K562 (cell line): ENCODE measurements around the gene CCDC27. TPM values are rescaled to one million over a fixed set of nuclear protein-coding genes. Genes with fewer than 3 reads are reported as not detected.

Source experiments
- BRF1 ChIP-seq: IDR thresholded peaks from 3 replicates; pipeline ENCODE4 v1.6.1; 2011; ENCODE audit warnings: borderline replicate concordance, mild to moderate bottlenecking; ENCODE audit not compliant: insufficient read length; ENCODE audit errors: extremely low read depth
- CCAR2 ChIP-seq: fragments of 200-400 bp; formaldehyde crosslinking; IDR thresholded peaks from 2 replicates; pipeline ENCODE4 v1.6.1; 2017; ENCODE audit warnings: mild to moderate bottlenecking, low read depth, low read length
- CREB3L1 ChIP-seq: fragments of 450-650 bp; IDR thresholded peaks from 2 replicates; pipeline ENCODE4 v1.6.1; 2014; ENCODE audit warnings: low read depth, mild to moderate bottlenecking, moderate library complexity, borderline replicate concordance
- EP300 ChIP-seq: IDR thresholded peaks from 2 replicates; pipeline ENCODE4 v1.6.1; 2012; ENCODE audit warnings: low read length, improper control_type of control experiment
- NFRKB ChIP-seq: fragments of 450-650 bp; IDR thresholded peaks from 2 replicates; pipeline ENCODE4 v1.6.1; 2016; ENCODE audit warnings: low read depth
- RBM25 ChIP-seq: fragments of 200-400 bp; formaldehyde crosslinking; IDR thresholded peaks from 2 replicates; pipeline ENCODE4 v1.6.1; 2018; ENCODE audit warnings: low read length, low read depth, moderate library complexity; ENCODE audit not compliant: severe bottlenecking
- SAFB2 ChIP-seq: fragments of 200-400 bp; formaldehyde crosslinking; IDR thresholded peaks from 2 replicates; pipeline ENCODE4 v1.6.1; 2018; ENCODE audit warnings: borderline replicate concordance, low read length, low read depth, moderate library complexity; ENCODE audit not compliant: severe bottlenecking
- SFPQ ChIP-seq: fragments of 200-400 bp; formaldehyde crosslinking; IDR thresholded peaks from 2 replicates; pipeline ENCODE4 v1.6.1; 2017; ENCODE audit warnings: mild to moderate bottlenecking, low read depth, low read length, moderate library complexity
- TCF7L2 ChIP-seq: fragments of 150-350 bp; IDR thresholded peaks from 2 replicates; pipeline ENCODE4 v1.6.1; 2016; ENCODE audit warnings: low read depth, mild to moderate bottlenecking, low read length, moderate library complexity
- ZNF184 ChIP-seq: sonication (generic); formaldehyde crosslinking; IDR thresholded peaks from 2 replicates; pipeline ENCODE4 v1.5.0; 2020; ENCODE audit warnings: missing genetic modification reagents
- ZNF232 ChIP-seq: sonication (generic); formaldehyde crosslinking; IDR thresholded peaks from 2 replicates; pipeline ENCODE4 v1.8.0; 2022; ENCODE audit warnings: mild to moderate bottlenecking, missing genetic modification reagents
- ZNF280A ChIP-seq: fragments of 450-650 bp; IDR thresholded peaks from 2 replicates; pipeline ENCODE4 v1.6.1; 2018; ENCODE audit warnings: mild to moderate bottlenecking, low read depth; ENCODE audit not compliant: partially characterized antibody
- polyA plus RNA-seq, 8 experiments: library from polyadenylated mRNA; depleted of rRNA in 4 of 8; stranded (reverse) in 5 of 8; unstranded in 3 of 8; fragments of >200 nt; fragmentation: Nextera tagmentation in 2 of 8; fragmentation: Illumina TruSeq in 1 of 8; extraction: Ambion mirVana in 2 of 8; extraction: Trizol in 1 of 8; gene quantifications; 2 replicates each; pipeline versions ENCODE4 v1.2.1 to v1.2.3, GENCODE V29; 2011 to 2014; ENCODE audit warnings: inconsistent platforms in 1 of 8, missing spikeins in 1 of 8
- total RNA-seq, 7 experiments: library from RNA; depleted of rRNA in 6 of 7; stranded (reverse); fragments of >200 nt in 6 of 7; fragmentation: Illumina TruSeq in 2 of 7; extraction: Trizol in 2 of 7; gene quantifications; 2 replicates each; pipeline versions ENCODE4 v1.2.1 to v1.2.3, GENCODE V29; 2011 to 2021; ENCODE audit warnings: low replicate concordance in 1 of 7

CCDC27 gene
- total and polyA plus RNA-seq, 9 of the 15 experiments (the other 6 are each of a cell fraction or from before 2014, with no cell fraction given) = 0.01 to 0.04 TPM; not detected in 7

- no peak for TF ChIP-seq SFPQ
- TF ChIP-seq SAFB2 = no peak
- no peak for TF ChIP-seq BRF1
- no peak for TF ChIP-seq TCF7L2
- TF ChIP-seq CREB3L1 = no peak
- TF ChIP-seq ZNF280A = no peak
- peak; percentile 43; the same call in 1 of the 2 replicates for TF ChIP-seq EP300
- no peak for TF ChIP-seq NFRKB
- no peak for TF ChIP-seq CCAR2
- TF ChIP-seq ZNF232 (CRISPR knock-in tag) = no peak
- TF ChIP-seq ZNF184 (CRISPR knock-in tag) = no peak
- TF ChIP-seq RBM25 = no peak
- TF ChIP-seq, all 486 proteins: peak for 33
Observed at GRCh38 chr1:3759796-3760195, 7.5 kb downstream of the CCDC27 start (continued).
